T-helper 1 cell treated with Interleukin-12 subunit alpha and Interleukin-12 subunit beta and Interleukin-4 antibody, amounts not matched to agents 30 ng/mL and 1 ng/mL, for 36 hours (primary cell): ENCODE results near the gene AJM1. TPM values are rescaled to one million over a fixed set of nuclear protein-coding genes. Genes with fewer than 3 reads are reported as not detected.

Experiments used
- intact Hi-C: fragments of 100-400 bp; cut with micrococcal nuclease; formaldehyde crosslinking; loops from one replicate; pipeline ENCODE4 v1.15.1; 2024
- total RNA-seq: library from RNA; stranded (reverse); gene quantifications from 2 replicates; pipeline ENCODE4 v1.2.3, GENCODE V29; 2022

Gene AJM1
- total RNA-seq, 1 donor from 2014 or later, result 8.1 TPM

- intact Hi-C loops, result loop anchor here (2.0 to 10.0 kb wide), 3 partner anchors 42 to 312 kb away; no protein-coding TSS in a partner anchor
These were observed 1.0 kb downstream of the AJM1 start for GRCh38 chr9:136843159-136843800.

- intact Hi-C loops, result loop anchor here (2.0 to 10.0 kb wide), 3 partner anchors 43 to 311 kb away; no protein-coding TSS in a partner anchor
These were observed 1.8 kb downstream of the AJM1 start for GRCh38 chr9:136843801-136844740.

GRCh38 chr9:136844761-136845464 lies 2.6 kb downstream of the AJM1 start:
- intact Hi-C loops, result loop anchor here (5.0 to 10.0 kb wide), 4 partner anchors 202 to 482 kb away; partner anchors contain the start of genes NPDC1 and TUBB4B

- intact Hi-C loops, result loop anchor here (5.0 to 10.0 kb wide), 4 partner anchors 202 to 482 kb away; partner anchors contain the start of genes NPDC1 and TUBB4B
These were observed 3.4 kb downstream of the AJM1 start for GRCh38 chr9:136845465-136846260.

GRCh38 chr9:136846376-136847087 lies 4.3 kb downstream of the AJM1 start:
- intact Hi-C loops, result loop anchor here (5.0 to 10.0 kb wide), 4 partner anchors 201 to 481 kb away; partner anchors contain the start of genes NPDC1 and TUBB4B

GRCh38 chr9:136847088-136847825 lies 5.0 kb downstream of the AJM1 start:
- intact Hi-C loops, result loop anchor here (5.0 to 10.0 kb wide), 4 partner anchors 200 to 480 kb away; partner anchors contain the start of genes NPDC1 and TUBB4B

- intact Hi-C loops, result loop anchor here (5.0 to 10.0 kb wide), 4 partner anchors 199 to 479 kb away; partner anchors contain the start of genes NPDC1 and TUBB4B
These were observed 5.6 kb downstream of the AJM1 start for GRCh38 chr9:136847826-136848392.

- intact Hi-C loops, result loop anchor here (1.0 to 10.0 kb wide), 12 partner anchors 18 to 479 kb away; partner anchors contain the start of genes EDF1, FBXW5, NPDC1 and PAXX
These were observed 6.2 kb downstream of the AJM1 start for GRCh38 chr9:136848393-136849037.

- intact Hi-C loops, result loop anchor here (1.0 to 10.0 kb wide), 12 partner anchors 17 to 478 kb away; partner anchors contain the start of genes EDF1, FBXW5, NPDC1 and PAXX
These were observed 7.0 kb downstream of the AJM1 start, which contains the start of gene PHPT1 for GRCh38 chr9:136849038-136849959. Gene PHPT1, plus strand, starts transcription at chr9:136849409. Its CDS starts 22 bp downstream, at chr9:136849431.

- intact Hi-C loops, result loop anchor here (1.0 to 10.0 kb wide), 12 partner anchors 16 to 477 kb away; partner anchors contain the start of genes EDF1, FBXW5, NPDC1 and PAXX
These were observed 7.9 kb downstream of the AJM1 start for GRCh38 chr9:136849960-136850865.

GRCh38 chr9:136850866-136851775 lies 8.8 kb downstream of the AJM1 start:
- intact Hi-C loops, result no loop called here

GRCh38 chr9:136851941-136852663 lies 9.8 kb downstream of the AJM1 start, which contains the start of gene MAMDC4:
Gene MAMDC4, plus strand, starts transcription at chr9:136852346. Its CDS starts 71 bp downstream, at chr9:136852417.
- intact Hi-C loops, result no loop called here
